Suprapubic skin (tissue), 4 donors: ENCODE results near the gene IL7R. TPM values are rescaled to one million over a fixed set of nuclear protein-coding genes. Genes with fewer than 3 reads are reported as not detected.

Experiments used
- DNase-seq, 2 donors: peaks; one replicate each; pipeline ENCODE4 v3.0.0-alpha.2; 2019; ENCODE audit warnings: low spot score in 2 of 2
- H3K27ac ChIP-seq: fragments of 200-600 bp; sonication (generic); one replicate; pipeline ENCODE4 v1.5.1; 2019
- H3K27me3 ChIP-seq: fragments of 200-600 bp; sonication (generic); one replicate; pipeline ENCODE4 v1.5.1; 2019
- H3K36me3 ChIP-seq: fragments of 200-600 bp; sonication (generic); one replicate; pipeline ENCODE4 v1.5.1; 2019
- H3K4me1 ChIP-seq: fragments of 200-600 bp; sonication (generic); one replicate; pipeline ENCODE4 v1.5.1; 2019
- H3K4me3 ChIP-seq: fragments of 200-600 bp; sonication (generic); one replicate; pipeline ENCODE4 v1.5.1; 2019; ENCODE audit warnings: mild to moderate bottlenecking
- H3K9me3 ChIP-seq: fragments of 200-600 bp; sonication (generic); one replicate; pipeline ENCODE4 v1.5.1; 2019
- EP300 ChIP-seq: sonication (generic); formaldehyde crosslinking; IDR thresholded peaks from one replicate; pipeline ENCODE4 v1.6.1; 2017; ENCODE audit warnings: antibody characterized with exemption
- POLR2A ChIP-seq, 2 donors: fragments of 450-650 bp; IDR thresholded peaks; one replicate each; pipeline ENCODE4 v1.6.1; 2017; ENCODE audit warnings: antibody characterized with exemption in 2 of 2, mild to moderate bottlenecking in 2 of 2, moderate library complexity in 2 of 2
- POLR2AphosphoS5 ChIP-seq, 3 donors: sonication (generic); formaldehyde crosslinking; IDR thresholded peaks; one replicate each; pipeline ENCODE4 v1.6.1; 2017; ENCODE audit warnings: antibody characterized with exemption in 3 of 3
- WGBS: methylation state at CpG from one replicate; pipeline ENCODE4 v1.1.5; 2018; 5-methylcytosine and 5-hydroxymethylcytosine counted together
- total RNA-seq, 4 donors: library from RNA; depleted of rRNA; stranded (reverse); fragments of >200 nt; gene quantifications; one replicate each; pipeline ENCODE4 v1.1.0, GENCODE V29; 2016
- TF ChIP-seq, protein P1 (sequence below), 2 donors: fragments of 200-600 bp in 1 of 2; fragments of 450-650 bp in 1 of 2; sonication (generic) in 1 of 2; IDR thresholded peaks; one replicate each; pipeline ENCODE4 v1.5.1; 2016 to 2019; ENCODE audit warnings: antibody characterized with exemption in 2 of 2, mild to moderate bottlenecking in 1 of 2, moderate library complexity in 1 of 2

Gene IL7R
- total RNA-seq, 4 donors from 2014 or later = 0.73 to 7.1 (median 4.2) TPM

- Histone ChIP-seq H3K4me1 (peaks cover 4% of the 10 kb centered on the region), H3K4me3 (no peak overlapping the region), H3K27me3 (no peaks in the 10 kb centered on the region), H3K9me3 (no peaks in the 10 kb centered on the region), H3K27ac (no peak overlapping the region), H3K36me3 (no peaks in the 10 kb centered on the region)
- no peak for DNase-seq
- TF ChIP-seq POLR2AphosphoS5 (IDR thresholded peaks at IDR 0.05) (no peak), EP300 (no peak), POLR2A (IDR thresholded peaks at IDR 0.05) (no peak)
- TF ChIP-seq, protein P1, sequence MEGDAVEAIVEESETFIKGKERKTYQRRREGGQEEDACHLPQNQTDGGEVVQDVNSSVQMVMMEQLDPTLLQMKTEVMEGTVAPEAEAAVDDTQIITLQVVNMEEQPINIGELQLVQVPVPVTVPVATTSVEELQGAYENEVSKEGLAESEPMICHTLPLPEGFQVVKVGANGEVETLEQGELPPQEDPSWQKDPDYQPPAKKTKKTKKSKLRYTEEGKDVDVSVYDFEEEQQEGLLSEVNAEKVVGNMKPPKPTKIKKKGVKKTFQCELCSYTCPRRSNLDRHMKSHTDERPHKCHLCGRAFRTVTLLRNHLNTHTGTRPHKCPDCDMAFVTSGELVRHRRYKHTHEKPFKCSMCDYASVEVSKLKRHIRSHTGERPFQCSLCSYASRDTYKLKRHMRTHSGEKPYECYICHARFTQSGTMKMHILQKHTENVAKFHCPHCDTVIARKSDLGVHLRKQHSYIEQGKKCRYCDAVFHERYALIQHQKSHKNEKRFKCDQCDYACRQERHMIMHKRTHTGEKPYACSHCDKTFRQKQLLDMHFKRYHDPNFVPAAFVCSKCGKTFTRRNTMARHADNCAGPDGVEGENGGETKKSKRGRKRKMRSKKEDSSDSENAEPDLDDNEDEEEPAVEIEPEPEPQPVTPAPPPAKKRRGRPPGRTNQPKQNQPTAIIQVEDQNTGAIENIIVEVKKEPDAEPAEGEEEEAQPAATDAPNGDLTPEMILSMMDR (IDR thresholded peaks at IDR 0.05) = no peak
- 78% methylated on average over 2 of the region's 2 CpGs for WGBS
Measured at GRCh38 chr5:35877655-35878054, 21.0 kb downstream of the IL7R start.

- Histone ChIP-seq H3K27me3 (no peaks in the 10 kb centered on the region), H3K4me1 (peaks cover 4% of the 10 kb centered on the region), H3K27ac (no peak overlapping the region), H3K36me3 (no peaks in the 10 kb centered on the region), H3K9me3 (no peaks in the 10 kb centered on the region), H3K4me3 (no peak overlapping the region)
- TF ChIP-seq, protein P1 (IDR thresholded peaks at IDR 0.05) = no peak
- TF ChIP-seq EP300 (no peak), POLR2AphosphoS5 (IDR thresholded peaks at IDR 0.05) (no peak), POLR2A (IDR thresholded peaks at IDR 0.05) (no peak)
- no peak for DNase-seq
Measured at GRCh38 chr5:35878079-35878478, 21.4 kb downstream of the IL7R start.

DNA sequence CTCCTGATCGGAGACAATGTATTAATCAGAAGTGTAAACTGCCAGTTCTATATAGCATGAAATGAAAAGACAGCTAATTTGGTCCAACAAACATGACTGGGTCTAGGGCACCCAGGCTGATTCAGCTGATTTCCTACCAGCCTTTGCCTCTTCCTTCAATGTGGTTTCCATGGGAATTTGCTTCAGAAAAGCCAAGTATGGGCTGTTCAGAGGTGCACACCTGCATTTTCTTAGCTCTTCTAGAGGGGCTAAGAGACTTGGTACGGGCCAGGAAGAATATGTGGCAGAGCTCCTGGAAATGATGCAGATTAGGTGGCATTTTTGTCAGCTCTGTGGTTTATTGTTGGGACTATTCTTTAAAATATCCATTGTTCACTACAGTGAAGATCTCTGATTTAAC lies 22.4 kb downstream of the IL7R start:
- Histone ChIP-seq H3K4me3 (no peak overlapping the region), H3K4me1 (peaks cover 4% of the 10 kb centered on the region), H3K36me3 (no peaks in the 10 kb centered on the region), H3K27ac (no peak overlapping the region), H3K9me3 (no peaks in the 10 kb centered on the region), H3K27me3 (no peaks in the 10 kb centered on the region)
- no peak for DNase-seq
- WGBS = 94% methylated on average over 2 of the region's 2 CpGs
- TF ChIP-seq POLR2AphosphoS5 (IDR thresholded peaks at IDR 0.05) (no peak), EP300 (no peak), POLR2A (IDR thresholded peaks at IDR 0.05) (no peak)
- TF ChIP-seq, protein P1 (IDR thresholded peaks at IDR 0.05) = no peak

DNA sequence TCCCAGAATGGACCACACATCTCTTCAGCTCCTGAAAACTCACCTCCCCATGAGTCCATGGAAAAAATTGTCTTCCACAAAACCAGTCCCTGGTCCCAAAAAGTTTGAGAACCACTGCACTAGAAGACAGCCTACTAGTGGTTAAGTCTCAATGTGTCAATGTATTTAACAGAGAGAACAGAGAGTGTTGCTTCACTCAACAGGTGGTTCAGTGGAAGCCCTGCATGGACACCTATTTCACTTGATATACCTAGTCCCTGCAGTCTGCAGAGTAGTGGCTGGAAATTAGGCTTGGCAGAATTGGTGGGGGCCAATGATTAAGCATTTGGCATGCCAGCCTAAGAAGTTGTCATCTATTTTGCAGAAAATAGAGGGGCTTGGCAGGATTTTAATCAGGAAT lies 23.0 kb downstream of the IL7R start:
- Histone ChIP-seq H3K9me3 (no peaks in the 10 kb centered on the region), H3K4me3 (no peak overlapping the region), H3K36me3 (no peaks in the 10 kb centered on the region), H3K27me3 (no peaks in the 10 kb centered on the region), H3K27ac (no peak overlapping the region), H3K4me1 (peaks cover 4% of the 10 kb centered on the region)
- TF ChIP-seq EP300 (no peak), POLR2AphosphoS5 (IDR thresholded peaks at IDR 0.05) (no peak), POLR2A (IDR thresholded peaks at IDR 0.05) (no peak)
- TF ChIP-seq, protein P1 (IDR thresholded peaks at IDR 0.05) = no peak
- no peak for DNase-seq

GRCh38 chr5:35880156-35880555 lies 23.5 kb downstream of the IL7R start:
- H3K36me3 ChIP-seq = no peaks in the 10 kb centered on the region
- no peak overlapping the region for H3K27ac ChIP-seq
- H3K9me3 ChIP-seq = no peaks in the 10 kb centered on the region
- DNase-seq = no peak
- no peaks in the 10 kb centered on the region for H3K27me3 ChIP-seq
- no peak overlapping the region for H3K4me3 ChIP-seq
- WGBS = 96% methylated on average over 1 of the region's 1 CpG
- peaks cover 4% of the 10 kb centered on the region for H3K4me1 ChIP-seq
- TF ChIP-seq POLR2A (IDR thresholded peaks at IDR 0.05) (no peak), EP300 (no peak), POLR2AphosphoS5 (IDR thresholded peaks at IDR 0.05) (no peak)
- TF ChIP-seq, protein P1 (IDR thresholded peaks at IDR 0.05) = no peak
